Neural progenitor cell (in vitro differentiated cells): ENCODE results near the gene GTF2F1. TPM values are rescaled to one million over a fixed set of nuclear protein-coding genes. Genes with fewer than 3 reads are reported as not detected.
"Not testable (repeated sequence)": the region's sequence is repeated elsewhere in the genome, so short reads cannot be mapped to it uniquely, and the experiment has no call there.

Experiments
- DNase-seq: peaks from one replicate; pipeline ENCODE4 v3.0.0-alpha.2; 2016; ENCODE audit warnings: low spot score
- H2AFZ ChIP-seq: fragments of 200-600 bp; sonication (generic); replicated peaks from 2 replicates; pipeline ENCODE4 v1.6.1; 2016; ENCODE audit warnings: antibody characterized with exemption
- H3F3A ChIP-seq: fragments of 200-600 bp; sonication (generic); 2 replicates; pipeline ENCODE4 v1.6.1; 2016; ENCODE audit warnings: antibody characterized with exemption, low read depth
- H3K27ac ChIP-seq: fragments of 200-600 bp; sonication (generic); 2 replicates; pipeline ENCODE4 v1.5.1; 2016; ENCODE audit warnings: mild to moderate bottlenecking
- H3K27me3 ChIP-seq: fragments of 200-600 bp; sonication (generic); 2 replicates; pipeline ENCODE4 v1.6.1; 2016; ENCODE audit warnings: mild to moderate bottlenecking, moderate library complexity
- H3K36me3 ChIP-seq: fragments of 200-600 bp; sonication (generic); 2 replicates; pipeline ENCODE4 v1.5.1; 2016
- H3K4me1 ChIP-seq: fragments of 200-600 bp; sonication (generic); 2 replicates; pipeline ENCODE4 v1.6.1; 2016; ENCODE audit warnings: mixed run types
- H3K4me2 ChIP-seq: fragments of 200-600 bp; sonication (generic); 2 replicates; pipeline ENCODE4 v1.6.1; 2016
- H3K4me3 ChIP-seq: fragments of 200-600 bp; sonication (generic); 2 replicates; pipeline ENCODE4 v1.5.1; 2016
- H3K79me2 ChIP-seq: fragments of 200-600 bp; sonication (generic); 2 replicates; pipeline ENCODE4 v1.6.1; 2016; ENCODE audit warnings: low read depth
- H3K9ac ChIP-seq: fragments of 200-600 bp; sonication (generic); 2 replicates; pipeline ENCODE4 v1.6.1; 2016
- H3K9me3 ChIP-seq: fragments of 200-600 bp; sonication (generic); 2 replicates; pipeline ENCODE4 v1.5.1; 2016; ENCODE audit warnings: low read depth
- H4K20me1 ChIP-seq: fragments of 200-600 bp; sonication (generic); 2 replicates; pipeline ENCODE4 v1.6.1; 2016; ENCODE audit warnings: low read depth
- H3K27ac Mint-ChIP-seq: 3 replicates; pipeline ENCODE4 v1.8.0; 2021; ENCODE audit warnings: mixed read lengths
- H3K27me3 Mint-ChIP-seq: 2 replicates; pipeline ENCODE4 v1.8.0; 2022; ENCODE audit warnings: low read depth, mild to moderate bottlenecking, inconsistent platforms, moderate library complexity, mixed read lengths; ENCODE audit not compliant: insufficient read depth
- H3K36me3 Mint-ChIP-seq: 3 replicates; pipeline ENCODE4 v1.8.0; 2021; ENCODE audit warnings: mixed read lengths
- H3K4me1 Mint-ChIP-seq: 3 replicates; pipeline ENCODE4 v1.8.0; 2021; ENCODE audit warnings: mixed read lengths
- H3K4me3 Mint-ChIP-seq: 3 replicates; pipeline ENCODE4 v1.8.0; 2021; ENCODE audit warnings: mild to moderate bottlenecking, moderate library complexity, mixed read lengths
- H3K9me3 Mint-ChIP-seq: 3 replicates; pipeline ENCODE4 v1.8.0; 2020; ENCODE audit warnings: mixed read lengths
- EZH2 ChIP-seq: fragments of 200-600 bp; sonication (generic); IDR thresholded peaks from 2 replicates; pipeline ENCODE4 v1.6.1; 2017; ENCODE audit warnings: antibody characterized with exemption, mild to moderate bottlenecking, moderate library complexity
- EZH2phosphoT487 ChIP-seq: fragments of 200-600 bp; sonication (generic); IDR thresholded peaks from 2 replicates; pipeline ENCODE4 v1.6.1; 2017; ENCODE audit warnings: antibody characterized with exemption
- total RNA-seq: library from RNA; depleted of rRNA; stranded (reverse); fragments of >200 nt; gene quantifications from 2 replicates; pipeline ENCODE4 v1.2.3, GENCODE V29; 2015; ENCODE audit warnings: low replicate concordance
- TF ChIP-seq, protein P1 (sequence below): fragments of 200-600 bp; sonication (generic); IDR thresholded peaks from 2 replicates; pipeline ENCODE4 v1.5.1; 2017; ENCODE audit warnings: antibody characterized with exemption, mild to moderate bottlenecking

The GTF2F1 gene
- total RNA-seq, 1 donor from 2014 or later: 36.9 TPM

DNA sequence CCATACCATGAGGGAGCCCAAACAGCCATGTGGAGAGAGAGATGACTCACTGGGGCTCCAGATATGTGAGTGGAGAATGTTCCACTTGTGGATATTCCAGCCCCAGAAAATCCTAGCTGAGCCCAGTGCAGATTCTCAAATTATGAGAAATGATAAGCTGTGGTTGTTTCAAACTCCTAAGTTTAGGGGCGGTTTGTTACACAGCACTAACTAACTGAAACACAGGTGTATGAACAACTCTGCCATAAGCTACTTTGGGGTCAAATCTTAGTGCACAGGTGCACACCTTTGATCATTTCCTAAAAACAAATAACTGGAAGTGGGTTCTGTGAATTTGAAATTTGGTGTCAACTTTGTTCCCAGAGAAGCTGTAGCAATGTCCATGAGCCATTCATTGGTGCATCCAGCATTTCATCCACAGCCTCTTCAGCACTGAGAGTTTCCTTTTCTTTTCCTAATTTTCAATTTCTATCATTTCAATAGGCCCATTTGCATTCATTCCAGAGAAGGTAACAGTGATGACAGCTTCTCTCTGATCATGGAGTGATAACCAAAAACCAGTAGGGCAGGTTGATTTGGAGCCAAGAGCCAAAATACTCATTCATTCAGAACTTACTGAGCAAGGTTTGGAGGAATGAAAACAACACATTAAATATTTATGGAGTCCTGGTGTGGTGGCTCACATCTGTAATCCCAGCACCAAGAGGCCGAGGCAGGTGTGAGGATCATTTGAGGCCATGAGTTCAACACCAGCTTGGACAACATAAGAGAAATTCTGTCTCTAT, 40.4 kb downstream of the GTF2F1 start:
- no peak overlapping the region for H3K27ac Mint-ChIP-seq
- H3K27ac ChIP-seq: no peak overlapping the region
- H3K9me3 Mint-ChIP-seq: peaks cover 6% of the 10 kb centered on the region

DNA sequence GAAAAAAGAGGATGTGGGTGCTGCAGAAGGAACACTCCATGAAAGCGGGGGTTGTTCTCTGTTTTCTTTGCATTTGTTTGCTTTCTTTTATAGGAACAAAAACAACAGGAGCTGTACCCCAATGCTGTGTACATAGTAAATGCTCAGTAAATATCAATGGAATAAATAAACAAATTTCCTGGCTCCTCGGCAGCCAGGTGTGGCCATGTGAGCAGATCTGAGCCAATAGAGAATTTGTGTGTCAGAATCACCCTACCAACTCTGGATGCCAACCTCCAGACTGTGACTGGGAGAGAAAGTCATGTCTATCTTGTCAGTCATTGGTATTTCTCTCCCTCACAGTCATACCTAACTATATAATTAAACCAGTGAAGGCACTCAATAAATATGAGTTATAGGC, 42.3 kb downstream of the GTF2F1 start:
- Mint-ChIP-seq H3K36me3 (no peaks in the 10 kb centered on the region), H3K4me1 (no peaks in the 10 kb centered on the region), H3K27ac (no peak overlapping the region), H3K9me3 (peaks cover 6% of the 10 kb centered on the region), H3K4me3 (no peak overlapping the region), H3K27me3 (peaks cover 10% of the 10 kb centered on the region)
- no peak overlapping the region for H3K4me2 ChIP-seq
- no peaks in the 10 kb centered on the region for H4K20me1 ChIP-seq
- TF ChIP-seq, protein P1, sequence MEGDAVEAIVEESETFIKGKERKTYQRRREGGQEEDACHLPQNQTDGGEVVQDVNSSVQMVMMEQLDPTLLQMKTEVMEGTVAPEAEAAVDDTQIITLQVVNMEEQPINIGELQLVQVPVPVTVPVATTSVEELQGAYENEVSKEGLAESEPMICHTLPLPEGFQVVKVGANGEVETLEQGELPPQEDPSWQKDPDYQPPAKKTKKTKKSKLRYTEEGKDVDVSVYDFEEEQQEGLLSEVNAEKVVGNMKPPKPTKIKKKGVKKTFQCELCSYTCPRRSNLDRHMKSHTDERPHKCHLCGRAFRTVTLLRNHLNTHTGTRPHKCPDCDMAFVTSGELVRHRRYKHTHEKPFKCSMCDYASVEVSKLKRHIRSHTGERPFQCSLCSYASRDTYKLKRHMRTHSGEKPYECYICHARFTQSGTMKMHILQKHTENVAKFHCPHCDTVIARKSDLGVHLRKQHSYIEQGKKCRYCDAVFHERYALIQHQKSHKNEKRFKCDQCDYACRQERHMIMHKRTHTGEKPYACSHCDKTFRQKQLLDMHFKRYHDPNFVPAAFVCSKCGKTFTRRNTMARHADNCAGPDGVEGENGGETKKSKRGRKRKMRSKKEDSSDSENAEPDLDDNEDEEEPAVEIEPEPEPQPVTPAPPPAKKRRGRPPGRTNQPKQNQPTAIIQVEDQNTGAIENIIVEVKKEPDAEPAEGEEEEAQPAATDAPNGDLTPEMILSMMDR: no peak
- TF ChIP-seq EZH2 (no peak), EZH2phosphoT487 (no peak)
- H3K79me2 ChIP-seq: no peaks in the 10 kb centered on the region
- H3K9me3 ChIP-seq: no peaks in the 10 kb centered on the region
- H3K27me3 ChIP-seq: peaks cover 15% of the 10 kb centered on the region
- no peak overlapping the region for H3K4me3 ChIP-seq
- H3K9ac ChIP-seq: no peak overlapping the region
- H3K36me3 ChIP-seq: no peaks in the 10 kb centered on the region
- H3K4me1 ChIP-seq: no peaks in the 10 kb centered on the region
- no peak overlapping the region for H2AFZ ChIP-seq
- H3F3A ChIP-seq: no peaks in the 10 kb centered on the region
- DNase-seq: no peak
- H3K27ac ChIP-seq: no peak overlapping the region

More for the DNA sequence above, 40.4 kb downstream of the GTF2F1 start:
- Mint-ChIP-seq H3K36me3 (no peaks in the 10 kb centered on the region), H3K4me1 (peaks cover 4% of the 10 kb centered on the region), H3K4me3 (no peak overlapping the region), H3K27me3 (peaks cover 10% of the 10 kb centered on the region)
- no peaks in the 10 kb centered on the region for H3F3A ChIP-seq
- no peak overlapping the region for H2AFZ ChIP-seq
- H3K4me1 ChIP-seq: no peaks in the 10 kb centered on the region
- no peak overlapping the region for H3K4me3 ChIP-seq
- no peak overlapping the region for H3K4me2 ChIP-seq
- no peak overlapping the region for H3K9ac ChIP-seq
- no peak for DNase-seq
- H4K20me1 ChIP-seq: no peaks in the 10 kb centered on the region
- TF ChIP-seq EZH2phosphoT487: no peak
- TF ChIP-seq, protein P1: no peak
- no peak for TF ChIP-seq EZH2
- H3K36me3 ChIP-seq: no peaks in the 10 kb centered on the region
- H3K27me3 ChIP-seq: peaks cover 15% of the 10 kb centered on the region
- H3K79me2 ChIP-seq: no peaks in the 10 kb centered on the region
- H3K9me3 ChIP-seq: no peaks in the 10 kb centered on the region

DNA sequence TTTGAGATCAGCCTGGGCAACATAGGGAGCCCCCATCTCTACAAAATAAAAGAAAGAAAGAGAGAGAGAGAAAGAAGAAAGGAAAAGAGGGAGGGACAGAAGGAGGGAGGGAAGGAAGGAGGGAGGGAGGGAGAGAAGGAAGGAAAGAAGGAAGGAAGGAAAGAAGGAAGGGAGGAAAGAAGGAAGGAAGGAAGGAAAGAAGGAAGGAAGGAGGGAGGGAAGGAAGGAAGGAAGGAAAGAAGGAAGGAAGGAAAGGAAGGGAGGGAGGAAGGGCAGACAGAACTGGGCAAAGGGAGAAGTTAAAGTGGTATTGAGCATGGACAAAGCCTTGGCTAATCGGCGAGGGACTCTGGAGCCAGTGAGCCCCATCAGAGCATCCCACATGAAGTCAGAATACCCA, 43.7 kb downstream of the GTF2F1 start:
- H3K4me1 ChIP-seq, DNase-seq, H3K9ac ChIP-seq, H3K27ac ChIP-seq, H3K36me3 Mint-ChIP-seq, H3K9me3 ChIP-seq, H4K20me1 ChIP-seq, H3F3A ChIP-seq, H3K4me1 Mint-ChIP-seq, H3K4me3 Mint-ChIP-seq, H3K4me3 ChIP-seq, H3K9me3 Mint-ChIP-seq, H3K79me2 ChIP-seq, H3K4me2 ChIP-seq, H2AFZ ChIP-seq, H3K27ac Mint-ChIP-seq, H3K36me3 ChIP-seq: not testable (repeated sequence)
- H3K27me3 ChIP-seq: peaks cover 15% of the 10 kb centered on the region
- peaks cover 10% of the 10 kb centered on the region for H3K27me3 Mint-ChIP-seq

DNA sequence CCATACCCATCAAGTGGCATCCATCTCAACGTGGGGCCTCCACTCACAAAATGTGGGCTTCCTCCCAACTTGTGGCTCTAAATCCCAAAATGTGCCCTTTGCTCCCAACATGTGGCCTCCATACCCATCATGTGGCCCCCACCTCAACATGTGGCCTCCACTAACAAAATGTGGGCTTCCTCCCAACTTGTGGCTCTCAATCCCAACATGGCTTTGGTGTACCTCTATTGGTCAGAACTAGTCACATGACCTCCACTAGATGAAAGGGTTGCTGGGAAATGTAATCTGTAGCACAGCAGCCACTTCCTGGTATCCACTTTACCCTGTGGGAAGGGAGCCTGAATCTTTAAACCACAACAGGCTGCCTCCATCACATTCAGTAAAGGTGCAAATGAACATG, 49.5 kb downstream of the GTF2F1 start:
- H3K4me2 ChIP-seq: no peak overlapping the region
- H3K9me3 Mint-ChIP-seq: peaks cover 6% of the 10 kb centered on the region
- H3K9ac ChIP-seq: no peak overlapping the region
- no peaks in the 10 kb centered on the region for H3K4me1 ChIP-seq
- no peak overlapping the region for H2AFZ ChIP-seq
- no peak overlapping the region for H3K27ac ChIP-seq
- H3K27me3 ChIP-seq: peaks cover under 1% of the 10 kb centered on the region
- no peaks in the 10 kb centered on the region for H3K36me3 ChIP-seq
- H3F3A ChIP-seq: no peaks in the 10 kb centered on the region
- H3K9me3 ChIP-seq: no peaks in the 10 kb centered on the region
- no peaks in the 10 kb centered on the region for H3K4me1 Mint-ChIP-seq
- H3K4me3 ChIP-seq: no peak overlapping the region
- H3K27me3 Mint-ChIP-seq: peaks cover 10% of the 10 kb centered on the region
- no peaks in the 10 kb centered on the region for H4K20me1 ChIP-seq
- no peaks in the 10 kb centered on the region for H3K36me3 Mint-ChIP-seq
- no peak for TF ChIP-seq EZH2phosphoT487
- TF ChIP-seq EZH2: no peak
- TF ChIP-seq, protein P1: no peak
- H3K27ac Mint-ChIP-seq: no peak overlapping the region
- peak overlapping the region; percentile 35 for H3K4me3 Mint-ChIP-seq
- no peak for DNase-seq
- H3K79me2 ChIP-seq: no peaks in the 10 kb centered on the region
